GM12878 (cell line): ENCODE measurements around the gene RBKS. TPM values are rescaled to one million over a fixed set of nuclear protein-coding genes. Genes with fewer than 3 reads are reported as not detected.
A peak's percentile ranks its signal among the peaks of the same experiment; 100 is the strongest.

Experiments used
- ATAC-seq: fragments of 200-7000 bp; cut with Tn5 transposase; 3 replicates; pipeline ENCODE4 v1.9.1; 2020; ENCODE audit warnings: mild to moderate bottlenecking, moderate library complexity
- BruUV-seq: library from RNA; stranded (reverse); fragments of 400-500 nt; replicated peaks from 2 replicates; lab custom pipeline; 2021; lab: Mats Ljungman, UMichigan
- CTCF ChIA-PET: fragments of 300-600 bp; sonication (Branson Sonifier 250); formaldehyde crosslinking; extraction: SDS; loops from one replicate; lab custom pipeline; 2021; ENCODE audit warnings: inconsistent platforms; lab: Yijun Ruan, JAX
- POLR2A ChIA-PET: fragments of 350-600 bp; formaldehyde crosslinking; extraction: SDS; loops from one replicate; lab custom pipeline; 2021; ENCODE audit warnings: inconsistent platforms; lab: Charles Lee
- RAD21 ChIA-PET: fragments of 300-600 bp; sonication (Branson Sonifier 250); formaldehyde crosslinking; loops from one replicate; lab custom pipeline; 2023; ENCODE audit warnings: antibody characterized with exemption; ENCODE audit not compliant: unreplicated experiment; lab: Charles Lee
- SMC1A ChIA-PET: fragments of 300-600 bp; sonication (Branson Sonifier 250); formaldehyde crosslinking; loops from one replicate; lab custom pipeline; 2023; ENCODE audit not compliant: unreplicated experiment, uncharacterized antibody; lab: Charles Lee
- DNase-seq: peaks from one replicate; pipeline ENCODE4 v3.0.0-alpha.2; 2011; ENCODE audit warnings: low read depth, low spot score
- FAIRE-seq: peaks from 3 replicates; lab custom pipeline; 2011; peaks lifted over from hg19 to GRCh38; lab: Jason Lieb, UNC
- H2AFZ ChIP-seq: 2 replicates; pipeline ENCODE4 v1.6.0; 2011; ENCODE audit warnings: low read depth, low read length, control low read depth; ENCODE audit not compliant: control insufficient read depth
- H3K27ac ChIP-seq: 2 replicates; pipeline ENCODE4 v1.5.1; 2011; ENCODE audit warnings: control low read depth; ENCODE audit not compliant: control insufficient read depth, insufficient read depth
- H3K27me3 ChIP-seq, 2 experiments: replicated peaks in 1 of 2; 2 replicates each; pipeline versions ENCODE4 v1.6.0 to v1.6.1; 2011; ENCODE audit warnings: low read length in 1 of 2; ENCODE audit not compliant: control insufficient read depth in 2 of 2, insufficient read depth in 2 of 2
- H3K36me3 ChIP-seq, 2 experiments: 2 replicates each; pipeline ENCODE4 v1.5.1; 2011; ENCODE audit warnings: low read length in 1 of 2; ENCODE audit not compliant: control insufficient read depth in 2 of 2, insufficient read depth in 2 of 2
- H3K4me1 ChIP-seq: 2 replicates; pipeline ENCODE4 v1.6.1; 2011; ENCODE audit warnings: mild to moderate bottlenecking, low read length, moderate library complexity, mixed read lengths; ENCODE audit not compliant: control insufficient read depth, insufficient read depth
- H3K4me2 ChIP-seq: 2 replicates; pipeline ENCODE4 v1.6.0; 2011; ENCODE audit warnings: control low read depth; ENCODE audit not compliant: control insufficient read depth, insufficient read depth
- H3K4me3 ChIP-seq: fragments of 200-600 bp; sonication (generic); 2 replicates; pipeline ENCODE4 v1.5.1; 2016
- H3K79me2 ChIP-seq: 2 replicates; pipeline ENCODE4 v1.6.0; 2011; ENCODE audit warnings: low read length; ENCODE audit not compliant: control insufficient read depth, insufficient read depth
- H3K9ac ChIP-seq: 2 replicates; pipeline ENCODE4 v1.8.0; 2011; ENCODE audit warnings: low read length, control low read depth, mixed read lengths; ENCODE audit not compliant: control insufficient read depth, insufficient read depth
- H3K9me3 ChIP-seq: replicated peaks from 3 replicates; pipeline ENCODE4 v1.5.1; 2011; ENCODE audit warnings: mild to moderate bottlenecking, low read length; ENCODE audit not compliant: control insufficient read depth, insufficient read depth
- H4K20me1 ChIP-seq: 2 replicates; pipeline ENCODE4 v1.6.0; 2011; ENCODE audit not compliant: control insufficient read depth, insufficient read depth
- CBFB ChIP-seq: IDR thresholded peaks from 2 replicates; pipeline ENCODE4 v1.6.1; 2016; ENCODE audit warnings: antibody characterized with exemption, low read depth
- CHD2 ChIP-seq: IDR thresholded peaks from 2 replicates; pipeline ENCODE4 v1.6.1; 2011; ENCODE audit warnings: low read depth, low read length, improper control_type of control experiment, borderline replicate concordance
- ESRRA ChIP-seq: IDR thresholded peaks from 2 replicates; pipeline ENCODE4 v1.6.1; 2012; ENCODE audit warnings: mild to moderate bottlenecking, low read length, improper control_type of control experiment
- GABPA ChIP-seq: IDR thresholded peaks from 2 replicates; pipeline ENCODE4 v1.6.1; 2014; ENCODE audit warnings: antibody characterized with exemption, low read depth, mild to moderate bottlenecking, inconsistent platforms
- GATAD2B ChIP-seq: fragments of 450-650 bp; conservative IDR thresholded peaks from 2 replicates; pipeline ENCODE4 v1.6.1; 2017; ENCODE audit warnings: low read depth, mild to moderate bottlenecking, moderate library complexity
- HDGF ChIP-seq: fragments of 450-650 bp; IDR thresholded peaks from 2 replicates; pipeline ENCODE4 v1.6.1; 2016; ENCODE audit warnings: antibody characterized with exemption
- IKZF1 ChIP-seq: fragments of 450-650 bp; conservative IDR thresholded peaks from 2 replicates; pipeline ENCODE4 v1.6.1; 2017; ENCODE audit warnings: antibody characterized with exemption, mild to moderate bottlenecking
- KDM1A ChIP-seq: fragments of 200-600 bp; sonication (generic); IDR thresholded peaks from 2 replicates; pipeline ENCODE4 v1.6.1; 2016; ENCODE audit warnings: borderline replicate concordance
- SP1 ChIP-seq: IDR thresholded peaks from one replicate; pipeline ENCODE4 v1.6.1; 2011; ENCODE audit warnings: low read depth, low read length
- YY1 ChIP-seq: IDR thresholded peaks from 2 replicates; pipeline ENCODE4 v1.6.1; 2011; ENCODE audit warnings: low read depth, mild to moderate bottlenecking, low read length
- ZNF687 ChIP-seq: fragments of 450-650 bp; IDR thresholded peaks from 2 replicates; pipeline ENCODE4 v1.6.1; 2017; ENCODE audit warnings: mild to moderate bottlenecking, moderate library complexity
- WGBS: methylation state at CpG from one replicate; pipeline ENCODE4 v1.1.6; 2016; ENCODE audit warnings: low lambda C conversion rate; ENCODE audit not compliant: insufficient replicate concordance, insufficient coverage; ENCODE audit errors: missing lambda C conversion rate; 5-methylcytosine and 5-hydroxymethylcytosine counted together
- in situ Hi-C: fragments of 300-500 bp; cut with MboI; formaldehyde crosslinking; loops from 9 replicates; pipeline ENCODE4 v1.14.3; 2018; ENCODE audit warnings: mixed read lengths
- intact Hi-C: fragments of 100-400 bp; cut with micrococcal nuclease; formaldehyde crosslinking; loops from one replicate; pipeline ENCODE4 v1.14.2; 2022; ENCODE audit not compliant: unreplicated experiment
- polyA plus RNA-seq, 11 experiments: library from polyadenylated mRNA; depleted of rRNA in 4 of 11; unstranded in 6 of 11; stranded (reverse) in 5 of 11; fragments of >200 nt; fragmentation: Nextera tagmentation in 4 of 11; fragmentation: Illumina TruSeq in 1 of 11; extraction: Ambion mirVana in 4 of 11; extraction: Trizol in 1 of 11; gene quantifications; 1 replicate in 1 of 11; 2 replicates in 10 of 11; pipeline versions ENCODE4 v1.2.1 to v1.2.3, GENCODE V29; 2011 to 2016; ENCODE audit warnings: inconsistent platforms in 2 of 11, missing spikeins in 2 of 11, low read depth in 1 of 11
- total RNA-seq, 4 experiments: library from RNA; depleted of rRNA in 3 of 4; stranded (reverse); fragments of >200 nt in 3 of 4; fragmentation: Illumina TruSeq in 1 of 4; extraction: Trizol in 1 of 4; gene quantifications; 2 replicates each; pipeline versions ENCODE4 v1.2.1 to v1.2.3, GENCODE V29; 2013 to 2021

The RBKS gene
- total and polyA plus RNA-seq, 10 of the 15 experiments (the other 5 are each of a cell fraction or from before 2014, with no cell fraction given): 0.39 to 1.8 (median 1.0) TPM

GRCh38 chr2:27771202-27771547, 119.0 kb downstream of the RBKS start:
- H3K4me2 ChIP-seq: peak overlapping the region; percentile 75
- H3K27ac ChIP-seq: peak overlapping the region; percentile 29; the same call in 1 of the 2 replicates
- WGBS: 9% methylated on average over 13 of the region's 13 CpGs
- no peak for TF ChIP-seq GATAD2B
- no peak for TF ChIP-seq GABPA
- TF ChIP-seq CBFB: no peak
- no peak for TF ChIP-seq KDM1A
- no peak for TF ChIP-seq ESRRA
- no peak for TF ChIP-seq HDGF
- no peak for TF ChIP-seq YY1
- no peak for TF ChIP-seq IKZF1
- no peak for TF ChIP-seq ZNF687
- no peak for TF ChIP-seq SP1
- no peak for TF ChIP-seq CHD2
- ChIA-PET SMC1A (no interaction called here), POLR2A (no interaction called here), CTCF (interaction anchor here (1.4 to 2.1 kb wide), 2 partner anchors 10 to 88 kb away, joined by 4 to 7 read pairs; no protein-coding TSS in a partner anchor), RAD21 (no interaction called here)
- peak overlapping the region; percentile 86 for H3K4me3 ChIP-seq
- H3K9me3 ChIP-seq: no peaks in the 10 kb centered on the region
- FAIRE-seq (no peak), DNase-seq (no peak), ATAC-seq (peak; percentile 38)
- in situ Hi-C loops: no loop called here
- BruUV-seq: no TSS peak
- H3K9ac ChIP-seq: peak overlapping the region; percentile 77
- no peaks in the 10 kb centered on the region; a peak in 2 of 4 replicates for H3K27me3 ChIP-seq
- intact Hi-C loops: loop anchor here (2.0 kb wide), 1 partner anchor 120 kb away; the partner anchor contains the start of genes BABAM2 and RBKS
- no peaks in the 10 kb centered on the region for H4K20me1 ChIP-seq
- no peaks in the 10 kb centered on the region for H3K4me1 ChIP-seq
- H3K79me2 ChIP-seq: peaks cover 26% of the 10 kb centered on the region
- H3K36me3 ChIP-seq: no peaks in the 10 kb centered on the region
- peak overlapping the region; percentile 97 for H2AFZ ChIP-seq
